NCI-H748 (cell line): ENCODE data around the gene DTX3.
"Not testable (repeated sequence)": the region's sequence is repeated elsewhere in the genome, so short reads cannot be mapped to it uniquely, and the experiment has no call there.

ENCODE experiments used
- DNase-seq: peaks from one replicate; lab custom pipeline; 2025; ENCODE audit not compliant: unreplicated experiment; lab: John Stamatoyannopoulos, UW

DTX3 gene

GRCh38 chr12:57631566-57632072, 27.0 kb downstream of the DTX3 start:
- DNase-seq, result no peak

DNA sequence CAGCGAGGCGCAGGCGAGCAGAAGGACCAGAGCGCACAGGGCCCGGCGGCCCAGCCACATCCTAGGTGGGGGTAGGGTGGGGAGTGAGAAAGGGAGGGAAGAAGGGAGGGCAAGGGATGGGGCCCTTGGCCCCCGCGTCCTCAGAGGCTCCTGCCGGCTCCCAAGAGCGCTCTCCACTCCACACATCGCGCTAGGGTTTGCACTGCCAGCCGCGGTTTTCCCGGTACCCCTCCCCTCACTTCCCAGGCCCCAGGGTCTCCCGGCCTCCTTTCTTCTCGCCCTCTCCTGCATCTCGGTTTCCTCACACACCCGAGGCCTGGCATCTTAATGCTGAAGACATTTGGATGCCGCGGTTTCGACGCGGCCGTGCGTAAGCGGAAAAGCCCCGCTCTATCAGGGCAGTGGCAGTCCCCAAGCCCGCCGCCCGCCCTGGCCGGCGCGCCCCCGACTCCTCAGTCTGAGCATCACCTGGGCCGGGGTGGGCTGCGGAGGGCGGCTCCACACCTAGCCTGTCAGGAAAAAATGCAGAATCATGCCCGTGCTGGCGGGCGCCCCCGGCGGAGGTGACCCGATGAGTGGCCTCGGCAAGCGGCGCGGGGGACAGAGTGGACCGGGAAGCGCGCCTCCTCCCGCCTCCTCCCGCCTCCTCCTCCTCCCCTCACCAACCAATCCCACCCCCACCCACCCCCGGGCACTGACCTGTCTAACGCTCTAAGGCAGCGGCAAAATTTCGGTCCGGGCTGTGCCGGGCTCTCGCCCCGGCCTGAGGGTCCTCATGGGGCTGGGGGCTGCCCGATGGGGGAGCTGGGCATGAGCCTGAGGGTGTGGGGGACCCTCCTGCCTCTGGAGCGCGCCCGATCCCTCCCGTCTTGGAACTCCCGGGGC, 27.7 kb downstream of the DTX3 start:
- DNase-seq, result peak; percentile 77

- peak; percentile 89 for DNase-seq
Observed at GRCh38 chr12:57632958-57633840, 28.6 kb downstream of the DTX3 start, which contains the start of gene B4GALNT1. TSS of gene B4GALNT1 (minus strand) at chr12:57633201. CDS start at chr12:57632132, 1,069 bp downstream.

DNA sequence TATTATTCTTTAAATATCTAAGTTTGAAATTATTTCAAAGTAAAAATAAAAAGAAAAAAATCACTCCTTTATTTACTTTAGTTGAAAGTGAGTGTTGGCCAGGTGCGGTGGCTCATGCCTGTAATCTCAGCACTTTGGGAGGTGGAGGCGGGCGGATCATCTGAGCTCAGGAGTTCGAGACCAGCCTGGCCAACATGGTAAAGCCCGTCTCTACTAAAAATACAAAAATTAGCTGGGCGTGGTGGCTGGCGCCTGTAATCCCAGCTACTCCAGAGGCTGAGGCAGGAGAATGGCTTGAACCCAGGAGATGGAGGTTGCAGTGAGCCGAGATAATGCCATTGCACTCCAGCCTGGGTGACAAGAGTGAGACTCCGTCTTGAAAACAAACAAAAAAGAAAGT, 32.1 kb downstream of the DTX3 start:
- not testable (repeated sequence) for DNase-seq

- DNase-seq, result no peak
Observed at GRCh38 chr12:57637364-57637763, 32.7 kb downstream of the DTX3 start.

DNA sequence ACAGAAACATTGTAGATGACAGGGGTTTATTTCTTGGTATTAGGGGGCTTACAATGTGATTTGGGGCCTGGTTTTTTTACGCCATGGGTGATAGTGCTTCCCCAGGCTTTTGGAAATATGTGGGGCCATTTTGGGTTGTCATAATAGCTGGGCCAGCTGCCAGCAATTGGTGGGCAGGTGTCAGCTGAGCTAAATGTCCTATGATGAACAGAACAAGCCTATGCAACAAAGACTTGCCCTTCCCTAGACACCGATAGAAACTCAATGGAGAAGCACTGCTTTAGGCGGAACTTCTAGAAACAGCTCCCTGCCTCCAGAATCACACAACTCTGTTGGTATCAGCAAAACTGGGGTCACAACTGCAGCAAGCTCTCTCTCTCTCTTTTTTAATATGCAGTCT, 33.5 kb downstream of the DTX3 start:
- DNase-seq, result no peak

DNA sequence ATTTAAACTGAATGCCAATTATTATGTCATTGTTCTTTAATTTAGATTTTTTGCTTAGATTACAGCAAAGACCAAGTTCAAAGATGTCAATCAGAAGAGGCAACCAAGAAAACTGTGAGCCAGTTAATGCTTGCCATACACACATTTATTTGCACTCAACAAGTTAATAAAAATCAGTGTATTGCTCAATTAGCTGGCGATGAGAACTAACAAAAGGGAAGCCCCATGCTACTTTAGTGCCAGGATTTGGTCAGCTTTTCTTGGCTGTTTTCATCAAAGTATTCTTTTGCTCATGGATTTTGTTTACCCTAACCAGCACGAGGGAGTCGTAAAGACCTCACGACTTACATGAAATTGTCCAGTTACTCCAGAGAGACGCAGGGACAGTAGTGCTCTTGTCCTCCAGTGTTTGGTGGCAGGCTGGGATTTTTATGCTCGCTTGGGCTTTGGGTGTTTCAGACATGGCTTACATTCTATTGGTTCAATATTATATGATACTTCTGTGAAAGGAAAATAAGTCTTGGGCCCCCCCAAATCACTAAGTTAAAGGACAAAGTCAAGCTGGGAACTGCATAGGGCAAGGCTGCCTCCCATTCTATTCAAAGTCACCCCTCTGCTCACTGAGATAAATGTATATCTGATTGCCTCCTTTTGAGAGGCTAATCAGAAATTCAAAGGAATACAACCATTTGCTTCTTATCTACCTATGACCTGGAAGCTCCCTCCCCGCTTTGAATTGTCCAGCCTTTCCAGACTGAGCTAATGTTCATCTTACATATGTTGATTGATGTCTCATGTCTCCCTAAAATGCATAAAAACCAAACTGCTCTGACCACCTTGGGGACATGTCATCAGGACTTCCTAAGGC, 35.8 kb downstream of the DTX3 start:
- no peak for DNase-seq

DNA sequence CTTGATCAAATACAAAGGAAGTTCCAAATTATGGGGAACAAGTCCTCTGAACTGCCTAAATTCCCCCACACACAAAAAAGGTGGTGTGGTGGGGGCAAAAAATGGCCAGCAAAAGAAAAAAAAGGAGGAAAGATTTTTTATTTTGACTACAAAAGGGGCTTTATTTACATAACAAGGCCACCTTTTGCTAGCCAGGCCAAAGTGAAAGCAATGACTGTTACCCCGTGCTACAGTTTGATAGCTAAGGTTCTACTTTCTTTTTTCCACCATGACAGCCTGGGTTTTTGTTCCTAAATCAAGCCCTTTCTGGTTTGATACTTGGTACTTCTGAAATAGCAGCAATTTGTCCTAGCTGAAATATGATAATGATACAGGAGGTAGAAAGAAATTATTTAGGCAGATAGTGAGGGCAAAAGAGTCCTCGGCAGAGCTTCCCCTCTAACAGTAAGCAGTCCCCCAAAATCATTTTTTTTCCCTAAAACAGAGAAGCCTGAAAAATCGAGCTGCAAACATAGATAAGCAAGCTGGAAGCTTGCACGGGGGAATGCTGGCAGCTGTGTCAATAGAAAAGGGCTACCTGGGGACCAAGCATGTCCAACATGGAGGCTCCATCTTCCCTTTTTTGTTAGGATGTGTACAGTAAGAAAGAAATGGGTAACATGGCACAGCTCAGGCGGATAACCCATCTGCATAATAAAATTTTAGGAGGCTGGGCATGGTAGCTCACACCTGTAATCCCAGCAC, 37.2 kb downstream of the DTX3 start:
- peak; percentile 47 for DNase-seq

GRCh38 chr12:57645990-57646658, 41.5 kb downstream of the DTX3 start:
- peak; percentile 32 for DNase-seq

- DNase-seq, result not testable (repeated sequence)
Observed at GRCh38 chr12:57646659-57647049, 42.0 kb downstream of the DTX3 start.

DNA sequence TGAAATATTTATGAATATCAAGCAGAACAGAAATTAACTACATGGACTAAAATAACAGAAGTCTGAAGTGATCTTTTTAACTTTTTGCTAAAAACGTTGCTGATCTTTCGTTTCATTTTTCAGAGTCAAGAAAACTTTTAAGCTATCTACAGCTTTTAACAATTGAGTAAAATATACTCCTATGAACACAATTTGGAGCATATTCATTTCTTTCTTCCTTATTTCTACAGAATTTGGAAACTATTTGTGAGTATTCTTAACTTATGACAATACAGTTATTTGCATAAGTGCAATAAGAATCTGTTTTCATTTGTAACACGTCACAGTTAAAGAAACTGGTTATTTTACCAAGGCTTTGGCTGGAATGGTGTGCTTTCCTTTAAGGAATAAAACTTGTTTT, 49.4 kb downstream of the DTX3 start:
- DNase-seq, result no peak

GRCh38 chr12:57655541-57656240, 51.1 kb downstream of the DTX3 start:
- DNase-seq, result no peak

- not testable (repeated sequence) for DNase-seq
Observed at GRCh38 chr12:57656408-57656807, 51.8 kb downstream of the DTX3 start.

DNA sequence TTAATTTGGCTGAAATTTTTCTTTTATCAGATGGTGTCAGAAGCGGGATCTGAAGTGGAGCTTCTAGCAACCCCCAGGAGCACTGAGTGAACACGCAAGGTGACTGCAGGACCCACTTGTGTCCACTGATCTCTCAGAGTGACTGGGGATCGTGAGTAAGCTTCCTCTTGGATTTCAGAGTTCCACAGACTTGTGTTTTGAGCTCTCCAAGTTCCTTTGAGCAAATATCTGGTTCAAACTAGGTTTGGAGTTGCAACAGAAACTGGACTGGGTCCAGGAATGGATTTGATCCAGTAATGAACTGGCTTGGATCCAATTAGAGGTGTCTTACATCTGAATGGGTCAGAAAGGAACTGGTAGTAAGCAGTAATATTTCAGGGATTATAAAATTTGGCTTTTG, 53.1 kb downstream of the DTX3 start:
- DNase-seq, result no peak

DNA sequence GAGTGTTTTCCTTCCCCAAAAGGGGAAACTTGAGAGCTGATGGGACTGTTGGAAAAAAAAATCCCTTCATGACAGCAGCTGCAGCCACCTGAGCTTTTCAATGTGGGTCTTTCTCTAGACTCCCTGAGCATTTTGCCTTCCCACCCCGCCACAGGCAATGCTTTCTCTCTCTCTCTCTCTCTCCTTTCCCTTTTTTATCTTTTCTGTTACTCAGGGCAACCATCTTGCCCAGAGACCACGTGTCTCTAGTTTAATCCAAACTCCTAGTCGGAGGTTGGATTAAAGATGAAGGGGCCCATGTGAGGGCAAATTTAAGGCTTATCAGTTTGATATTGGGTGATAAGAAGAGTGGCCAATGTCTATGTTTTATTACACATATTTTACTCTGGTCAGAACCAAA, 54.3 kb downstream of the DTX3 start:
- no peak for DNase-seq
